Activated naive CD4-positive, alpha-beta T cell treated with anti-CD3 and anti-CD28 coated beads for 36 hours (primary cell): ENCODE data around the gene LIX1. TPM values are rescaled to one million over a fixed set of nuclear protein-coding genes. Genes with fewer than 3 reads are reported as not detected.
"Not testable (repeated sequence)": the region's sequence is repeated elsewhere in the genome, so short reads cannot be mapped to it uniquely, and the experiment has no call there.

Source experiments
- CTCF ChIA-PET: fragments of 350-600 bp; sonication (Branson Sonifier 250); formaldehyde crosslinking; loops from one replicate; lab custom pipeline; 2021; ENCODE audit warnings: antibody characterized with exemption; lab: Charles Lee
- DNase-seq: peaks from one replicate; pipeline ENCODE4 v3.0.0-alpha.2; 2020
- H3K27ac Mint-ChIP-seq: one replicate; pipeline ENCODE4 v1.8.0; 2021; ENCODE audit warnings: mild to moderate bottlenecking, mixed read lengths
- H3K27me3 Mint-ChIP-seq: one replicate; pipeline ENCODE4 v1.8.0; 2021; ENCODE audit warnings: low read depth, mixed read lengths
- H3K36me3 Mint-ChIP-seq: one replicate; pipeline ENCODE4 v1.8.0; 2021; ENCODE audit warnings: low read depth, mixed read lengths
- H3K4me1 Mint-ChIP-seq: one replicate; pipeline ENCODE4 v1.8.0; 2021; ENCODE audit warnings: low read depth, mixed read lengths
- H3K4me3 Mint-ChIP-seq: one replicate; pipeline ENCODE4 v1.8.0; 2021; ENCODE audit warnings: mild to moderate bottlenecking, moderate library complexity, mixed read lengths
- H3K9me3 Mint-ChIP-seq: one replicate; pipeline ENCODE4 v1.8.0; 2021; ENCODE audit warnings: mixed read lengths
- intact Hi-C: fragments of 100-400 bp; cut with micrococcal nuclease; formaldehyde crosslinking; loops from one replicate; pipeline ENCODE4 v1.15.1; 2023
- total RNA-seq, 2 experiments: library from RNA; stranded (reverse); gene quantifications; one replicate each; pipeline ENCODE4 v1.2.3, GENCODE V29; 2021

LIX1 gene
- total RNA-seq, 2 experiments from 2014 or later = not detected

DNA sequence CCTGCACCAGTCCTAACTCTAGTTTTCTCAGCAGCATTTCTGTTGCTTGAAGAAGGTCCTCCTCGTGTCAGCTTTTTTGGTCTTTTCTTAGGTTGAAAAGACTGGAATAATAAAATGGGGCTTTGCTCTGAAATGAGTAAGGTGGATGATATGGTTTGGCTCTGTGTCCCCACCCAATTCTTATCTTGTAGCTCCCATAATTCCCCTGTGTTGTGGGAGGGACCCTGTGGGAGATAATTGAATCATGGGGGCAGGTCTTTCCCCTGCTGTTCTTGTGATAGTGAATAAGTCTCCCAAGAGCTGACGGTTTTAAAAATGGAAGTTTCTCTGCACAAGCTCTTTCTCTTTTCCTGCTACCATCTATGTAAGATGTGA lies 53.6 kb downstream of the LIX1 start:
- CTCF ChIA-PET = no interaction called here

DNA sequence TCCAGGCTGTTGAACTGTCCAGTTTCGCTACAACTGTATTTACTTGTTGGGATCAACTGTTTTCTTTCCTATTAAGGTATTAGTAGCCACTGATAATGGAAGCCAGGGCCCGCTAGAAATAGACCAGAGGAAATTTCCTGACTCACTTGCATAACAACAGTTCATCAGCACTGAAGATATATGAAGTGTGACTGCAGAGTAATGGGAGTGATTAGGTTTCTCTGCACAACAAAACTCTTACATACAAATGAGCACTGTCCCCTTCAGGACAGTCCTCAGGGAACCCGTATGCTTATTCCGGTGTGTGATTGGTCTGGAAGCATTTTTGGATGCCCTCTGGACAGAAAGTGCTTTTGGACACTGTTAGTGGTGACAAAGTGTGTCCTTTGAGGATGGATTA lies 55.3 kb downstream of the LIX1 start:
- no peak overlapping the region for H3K27ac Mint-ChIP-seq
- H3K9me3 Mint-ChIP-seq = no peaks in the 10 kb centered on the region
- no peaks in the 10 kb centered on the region for H3K27me3 Mint-ChIP-seq
- no peak for DNase-seq
- intact Hi-C loops = no loop called here
- H3K4me1 Mint-ChIP-seq = peaks cover 2% of the 10 kb centered on the region
- no peak overlapping the region for H3K4me3 Mint-ChIP-seq
- CTCF ChIA-PET = no interaction called here
- no peaks in the 10 kb centered on the region for H3K36me3 Mint-ChIP-seq

More for the DNA sequence above, 53.6 kb downstream of the LIX1 start:
- no peak for DNase-seq
- intact Hi-C loops = no loop called here
- Mint-ChIP-seq H3K27me3 (no peaks in the 10 kb centered on the region), H3K27ac (no peak overlapping the region), H3K4me3 (no peak overlapping the region), H3K36me3 (no peaks in the 10 kb centered on the region), H3K4me1 (no peaks in the 10 kb centered on the region), H3K9me3 (no peaks in the 10 kb centered on the region)

DNA sequence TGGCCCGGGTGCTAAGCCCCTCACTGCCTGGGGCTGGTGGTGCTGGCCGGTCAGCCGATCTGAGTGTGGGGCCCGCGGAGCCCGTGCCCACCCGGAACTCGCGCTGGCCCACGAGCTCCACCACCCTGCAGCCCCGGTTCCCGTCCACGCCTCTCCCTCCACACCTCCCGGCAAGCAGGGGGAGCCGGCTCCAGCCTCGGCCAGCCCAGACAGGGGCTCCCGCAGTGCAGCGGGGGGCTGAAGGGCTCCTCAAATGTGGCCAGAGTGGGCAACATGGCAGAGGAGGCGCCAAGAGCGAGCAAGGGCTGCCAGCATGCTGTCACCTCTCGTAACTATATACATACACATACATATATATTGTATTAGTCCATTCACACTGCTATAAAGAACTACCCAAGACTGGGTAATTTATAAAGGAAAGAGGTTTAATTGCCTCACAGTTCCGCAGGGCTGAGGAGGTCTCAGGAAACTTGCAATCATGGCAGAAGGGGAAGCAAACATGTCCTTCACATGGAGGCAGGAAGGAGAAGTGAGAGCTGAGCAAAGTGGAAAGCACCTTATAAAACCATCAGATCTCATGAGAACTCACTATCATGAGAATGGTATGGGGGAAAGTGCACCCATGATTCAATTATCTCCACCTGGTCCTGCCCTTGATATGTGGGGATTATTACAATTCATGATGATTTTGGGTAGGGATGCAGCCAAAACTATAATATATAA lies 56.8 kb downstream of the LIX1 start:
- H3K36me3 Mint-ChIP-seq = no peaks in the 10 kb centered on the region
- no peak overlapping the region for H3K27ac Mint-ChIP-seq
- CTCF ChIA-PET = no interaction called here
- no peaks in the 10 kb centered on the region for H3K27me3 Mint-ChIP-seq
- H3K4me3 Mint-ChIP-seq = no peak overlapping the region
- H3K9me3 Mint-ChIP-seq = no peaks in the 10 kb centered on the region
- intact Hi-C loops = no loop called here
- no peak for DNase-seq
- H3K4me1 Mint-ChIP-seq = peaks cover 7% of the 10 kb centered on the region

DNA sequence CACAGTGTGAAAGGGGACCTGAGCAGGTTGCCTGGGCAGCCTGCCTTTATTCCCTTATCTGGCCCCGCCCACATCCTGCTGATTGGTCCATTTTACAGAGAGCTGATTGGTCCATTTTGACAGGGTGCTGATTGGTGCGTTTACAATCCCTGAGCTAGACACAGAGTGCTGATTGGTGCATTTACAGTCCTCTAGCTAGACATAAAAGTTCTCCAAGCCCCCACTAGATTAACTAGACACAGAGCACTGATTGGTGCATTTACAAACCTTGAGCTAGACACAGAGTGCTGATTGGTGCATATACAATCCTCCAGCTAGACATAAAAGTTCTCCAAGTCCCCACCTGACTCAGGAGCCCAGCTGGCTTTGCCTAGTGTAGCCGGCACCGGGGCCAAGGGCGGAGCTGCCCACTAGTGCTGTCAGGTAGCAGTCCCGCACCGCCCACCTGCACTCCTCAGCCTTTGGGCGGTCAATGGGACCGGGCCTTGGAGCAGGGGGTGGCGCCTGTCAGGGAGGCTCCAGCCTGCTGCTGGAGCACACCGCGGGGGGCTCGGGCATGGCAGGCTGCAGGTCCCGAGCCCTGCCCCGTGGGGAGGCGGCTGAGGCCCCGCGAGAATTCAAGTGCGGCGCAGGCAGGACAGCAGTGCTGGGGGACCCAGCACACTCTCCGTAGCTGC lies 57.5 kb downstream of the LIX1 start:
- H3K4me1 Mint-ChIP-seq, H3K27ac Mint-ChIP-seq, H3K27me3 Mint-ChIP-seq, intact Hi-C loops, CTCF ChIA-PET, DNase-seq, H3K36me3 Mint-ChIP-seq, H3K9me3 Mint-ChIP-seq, H3K4me3 Mint-ChIP-seq: not testable (repeated sequence)

DNA sequence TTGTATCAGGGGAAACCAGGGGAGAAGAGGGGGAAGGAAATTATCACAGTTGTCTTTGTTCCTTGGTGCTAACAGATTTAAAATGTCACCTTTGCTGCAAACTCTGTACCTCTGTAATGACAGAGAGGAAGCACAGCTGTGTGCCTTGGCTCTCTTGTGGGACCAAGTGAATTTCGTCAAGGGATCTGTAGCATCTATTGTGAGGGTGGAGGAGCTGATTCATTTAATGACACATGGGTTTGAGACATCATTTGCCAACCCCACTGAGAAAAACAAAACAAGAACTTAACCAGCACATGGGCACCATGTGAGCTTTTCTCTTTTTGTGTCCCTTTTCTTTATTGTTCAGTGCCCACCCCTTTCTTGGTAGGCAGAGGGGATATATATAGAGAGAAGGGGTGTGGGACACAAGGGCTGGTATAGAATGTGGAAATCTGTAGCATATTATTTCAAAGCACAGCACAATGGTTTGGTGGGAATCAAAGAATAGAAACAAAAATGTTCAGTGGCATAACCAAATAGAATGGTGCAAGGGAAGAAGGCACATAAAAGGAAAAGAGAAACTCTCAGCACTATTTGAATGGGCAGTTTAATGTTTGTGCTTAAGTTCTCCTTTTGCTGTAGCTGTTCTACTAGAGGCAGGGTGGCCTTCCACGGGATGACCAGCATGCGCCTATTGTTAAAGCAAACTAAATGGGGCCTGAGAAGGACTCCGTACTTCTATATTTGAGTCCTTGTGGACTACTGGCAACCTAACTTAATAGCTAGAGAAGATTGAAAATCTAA lies 63.3 kb downstream of the LIX1 start:
- CTCF ChIA-PET = interaction anchor here (1.4 to 1.7 kb wide), 3 partner anchors 13 to 82 kb away, joined by 3 to 5 read pairs (median 3); no protein-coding TSS in a partner anchor
- H3K4me1 Mint-ChIP-seq = peaks cover 13% of the 10 kb centered on the region
- no peaks in the 10 kb centered on the region for H3K9me3 Mint-ChIP-seq
- peaks cover 2% of the 10 kb centered on the region for H3K27me3 Mint-ChIP-seq
- H3K36me3 Mint-ChIP-seq = no peaks in the 10 kb centered on the region
- intact Hi-C loops = no loop called here
- no peak overlapping the region for H3K4me3 Mint-ChIP-seq
- DNase-seq = no peak
- H3K27ac Mint-ChIP-seq = no peak overlapping the region

DNA sequence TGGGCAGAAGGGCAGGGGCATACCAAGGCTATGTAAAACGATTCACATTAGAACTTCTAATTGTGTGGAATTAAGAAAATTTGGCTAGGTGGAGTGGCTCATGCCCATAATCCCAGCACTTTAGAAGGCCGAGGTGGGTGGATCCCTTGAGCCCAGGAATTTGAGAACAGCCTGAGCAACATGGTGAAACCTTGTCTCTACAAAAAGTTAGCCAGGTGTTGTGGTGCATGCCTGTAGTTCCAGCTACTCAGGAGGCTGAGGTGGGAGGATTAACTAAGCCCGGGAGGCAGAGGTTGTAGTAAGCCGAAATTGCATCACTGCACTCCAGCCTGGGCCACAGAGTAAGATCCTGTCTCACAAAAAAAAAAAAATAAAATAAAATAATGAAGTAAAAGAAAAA lies 65.2 kb downstream of the LIX1 start:
- Mint-ChIP-seq H3K27me3 (peaks cover 2% of the 10 kb centered on the region), H3K36me3 (no peaks in the 10 kb centered on the region), H3K4me1 (peaks cover 12% of the 10 kb centered on the region), H3K4me3 (no peak overlapping the region), H3K27ac (no peak overlapping the region), H3K9me3 (no peaks in the 10 kb centered on the region)
- DNase-seq = no peak
- intact Hi-C loops = no loop called here
- CTCF ChIA-PET = no interaction called here

DNA sequence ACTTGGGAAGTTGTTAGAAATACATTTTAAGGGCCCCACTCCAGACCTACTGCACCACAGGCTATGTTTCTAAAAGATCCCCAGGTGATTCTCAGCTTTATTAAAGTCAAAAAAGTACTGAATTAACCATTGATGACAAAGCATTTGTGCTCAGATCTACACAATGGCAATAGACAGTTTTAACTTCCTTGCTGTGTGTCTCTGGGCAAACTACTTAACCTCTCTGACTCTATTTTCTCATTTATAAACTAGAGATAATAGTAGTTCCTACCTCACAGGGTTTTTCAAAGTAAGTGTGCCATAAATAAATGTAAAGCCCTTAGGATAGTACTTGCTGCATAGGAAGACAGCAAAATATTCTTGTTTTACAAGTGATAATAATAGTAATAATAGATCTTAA lies 66.3 kb downstream of the LIX1 start:
- H3K27ac Mint-ChIP-seq = no peak overlapping the region
- no peak overlapping the region for H3K4me3 Mint-ChIP-seq
- no peaks in the 10 kb centered on the region for H3K9me3 Mint-ChIP-seq
- peaks cover 2% of the 10 kb centered on the region for H3K27me3 Mint-ChIP-seq
- DNase-seq = no peak
- peaks cover 6% of the 10 kb centered on the region for H3K4me1 Mint-ChIP-seq
- CTCF ChIA-PET = interaction anchor here (0.8 kb wide), 1 partner anchor 67 kb away, joined by 3 read pairs; no protein-coding TSS in a partner anchor
- intact Hi-C loops = no loop called here
- no peaks in the 10 kb centered on the region for H3K36me3 Mint-ChIP-seq

DNA sequence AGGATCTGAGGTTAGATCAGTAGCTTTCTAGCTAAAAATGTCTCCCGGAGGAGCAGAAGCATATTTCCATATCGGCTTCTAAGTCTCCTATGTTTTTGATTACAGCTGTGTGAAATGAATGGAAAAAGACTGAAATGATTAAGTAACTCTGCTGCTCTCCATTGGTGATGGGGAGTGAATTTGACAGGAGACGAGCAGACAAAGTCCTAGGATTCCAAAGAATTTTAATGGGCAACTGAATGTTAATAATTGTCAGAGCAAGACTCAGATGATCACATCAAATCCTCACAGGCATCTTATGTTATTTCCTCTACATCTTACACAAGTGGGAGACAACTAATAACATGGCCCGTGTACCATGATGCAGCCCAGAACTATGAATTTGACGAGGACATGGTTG lies 66.8 kb downstream of the LIX1 start:
- Mint-ChIP-seq H3K9me3 (no peaks in the 10 kb centered on the region), H3K4me3 (no peak overlapping the region), H3K4me1 (peaks cover 6% of the 10 kb centered on the region), H3K27me3 (peaks cover 2% of the 10 kb centered on the region), H3K36me3 (no peaks in the 10 kb centered on the region), H3K27ac (no peak overlapping the region)
- CTCF ChIA-PET = interaction anchor here (0.8 kb wide), 1 partner anchor 67 kb away, joined by 3 read pairs; no protein-coding TSS in a partner anchor
- no peak for DNase-seq
- intact Hi-C loops = no loop called here

DNA sequence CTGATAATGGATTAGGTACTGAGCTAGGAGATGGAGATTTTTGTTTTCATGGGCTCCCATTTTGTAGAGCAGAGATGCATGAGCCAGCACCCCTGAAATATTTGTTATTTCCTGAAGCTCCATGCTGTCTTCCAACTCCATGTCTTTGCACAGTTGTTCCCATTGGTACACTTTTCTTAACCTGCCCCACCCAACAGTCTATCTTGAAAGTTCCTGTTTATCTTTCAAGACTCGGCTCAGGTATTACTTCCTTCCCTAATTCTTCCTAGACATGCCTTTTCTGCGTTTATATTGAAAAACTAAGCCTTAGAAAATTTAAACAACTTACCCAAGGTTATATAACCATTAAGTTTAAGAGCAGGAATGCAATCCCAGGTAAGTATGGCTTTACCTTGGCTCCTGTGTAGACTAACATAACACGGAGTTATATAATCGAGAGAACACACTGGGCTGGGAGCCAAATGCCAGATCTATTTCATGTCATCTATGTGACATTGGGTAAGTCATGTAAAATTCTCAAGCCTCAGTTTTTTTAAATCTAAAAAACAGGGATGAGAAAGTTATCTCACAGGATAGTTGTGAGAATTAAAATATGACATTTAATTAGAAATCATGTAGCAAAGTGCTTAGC lies 67.4 kb downstream of the LIX1 start:
- DNase-seq = no peak
- Mint-ChIP-seq H3K4me3 (no peak overlapping the region), H3K4me1 (peaks cover 6% of the 10 kb centered on the region), H3K27me3 (no peaks in the 10 kb centered on the region), H3K36me3 (no peaks in the 10 kb centered on the region), H3K9me3 (no peaks in the 10 kb centered on the region), H3K27ac (no peak overlapping the region)
- CTCF ChIA-PET = interaction anchor here (0.6 to 0.8 kb wide), 3 partner anchors 9 to 322 kb away, joined by 3 to 6 read pairs (median 3); no protein-coding TSS in a partner anchor
- intact Hi-C loops = no loop called here

DNA sequence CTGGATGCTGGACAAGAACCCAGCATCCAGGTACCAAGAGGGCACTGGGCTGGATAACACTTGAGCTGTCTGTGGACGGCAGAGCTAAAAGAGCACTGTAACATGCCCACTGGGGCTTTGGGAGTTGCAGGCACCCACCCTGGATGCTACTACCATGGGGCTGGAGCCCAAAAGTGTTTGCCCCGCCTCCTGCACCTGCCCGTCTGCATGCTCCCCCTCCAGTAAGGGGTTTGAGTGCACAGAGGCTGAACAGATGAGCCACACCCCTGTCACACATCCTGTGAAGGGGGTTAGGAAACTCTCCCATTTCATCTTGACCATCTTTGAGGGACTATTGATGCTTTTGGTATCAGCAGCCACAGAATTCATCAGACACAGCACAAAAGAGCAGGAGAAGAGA lies 69.0 kb downstream of the LIX1 start:
- intact Hi-C loops = no loop called here
- no peaks in the 10 kb centered on the region for H3K4me1 Mint-ChIP-seq
- CTCF ChIA-PET = no interaction called here
- H3K9me3 Mint-ChIP-seq = no peaks in the 10 kb centered on the region
- H3K27ac Mint-ChIP-seq = no peak overlapping the region
- H3K36me3 Mint-ChIP-seq = no peaks in the 10 kb centered on the region
- H3K27me3 Mint-ChIP-seq = no peaks in the 10 kb centered on the region
- no peak overlapping the region for H3K4me3 Mint-ChIP-seq
- no peak for DNase-seq

DNA sequence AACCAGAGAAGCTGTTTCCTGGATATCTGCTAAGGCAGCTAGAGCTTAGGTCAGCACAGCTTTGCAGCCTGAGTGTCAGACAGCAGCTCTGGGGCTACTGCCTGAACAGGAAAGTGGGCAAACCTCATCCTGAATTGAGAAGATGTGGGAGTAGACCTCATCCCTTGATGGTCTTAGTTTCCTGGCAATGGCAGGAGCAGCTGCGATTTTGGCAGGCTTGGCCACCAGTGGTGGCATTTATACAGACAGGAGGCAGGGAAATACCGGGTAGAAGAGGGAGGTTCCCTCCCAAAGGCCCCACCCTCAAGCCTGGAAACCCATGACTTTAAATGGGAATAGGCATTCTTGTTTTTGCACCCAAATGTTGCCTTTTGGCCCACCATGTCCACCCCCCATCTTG lies 69.7 kb downstream of the LIX1 start:
- Mint-ChIP-seq H3K27me3 (no peaks in the 10 kb centered on the region), H3K27ac (no peak overlapping the region), H3K36me3 (no peaks in the 10 kb centered on the region), H3K4me3 (no peak overlapping the region), H3K9me3 (no peaks in the 10 kb centered on the region), H3K4me1 (no peaks in the 10 kb centered on the region)
- intact Hi-C loops = no loop called here
- CTCF ChIA-PET = no interaction called here
- no peak for DNase-seq

DNA sequence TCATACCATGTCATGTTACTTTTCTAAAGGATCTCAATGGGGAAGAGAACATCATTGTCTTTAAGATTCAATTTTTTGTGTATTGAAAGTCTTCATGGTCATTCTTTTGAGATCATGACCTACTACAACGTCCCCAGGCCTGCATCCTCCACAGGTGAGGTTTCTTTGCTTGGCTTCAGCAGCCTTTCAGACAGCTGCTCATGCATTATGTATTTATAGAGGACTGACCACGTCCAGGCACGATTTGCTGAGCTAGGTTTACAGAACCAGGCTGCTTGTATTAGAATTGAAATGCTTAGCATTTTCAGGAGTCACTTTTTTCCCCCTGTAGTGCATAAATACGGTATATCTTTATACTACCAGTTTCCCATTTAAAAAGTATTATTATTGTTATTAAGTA lies 70.4 kb downstream of the LIX1 start:
- CTCF ChIA-PET = no interaction called here
- intact Hi-C loops = no loop called here
- Mint-ChIP-seq H3K4me3 (no peak overlapping the region), H3K4me1 (no peaks in the 10 kb centered on the region), H3K27ac (no peak overlapping the region), H3K36me3 (no peaks in the 10 kb centered on the region), H3K9me3 (no peaks in the 10 kb centered on the region), H3K27me3 (no peaks in the 10 kb centered on the region)
- DNase-seq = no peak
